Adipocyte (in vitro differentiated cells): ENCODE results near the gene PRR35.
"Not testable (repeated sequence)": the region's sequence is repeated elsewhere in the genome, so short reads cannot be mapped to it uniquely, and the experiment has no call there.

Source experiments
- DNase-seq: peaks from one replicate; pipeline ENCODE4 v3.0.0-alpha.2; 2015; ENCODE audit warnings: low read depth
- H3K27me3 ChIP-seq: replicated peaks from 2 replicates; pipeline ENCODE4 v1.7.0; 2013; ENCODE audit warnings: mild to moderate bottlenecking, low read length, moderate library complexity; ENCODE audit not compliant: control insufficient read depth, insufficient read depth
- H3K36me3 ChIP-seq: 2 replicates; pipeline ENCODE4 v1.7.0; 2013; ENCODE audit warnings: low read length, mild to moderate bottlenecking, moderate library complexity; ENCODE audit not compliant: control insufficient read depth, insufficient read depth, severe bottlenecking
- H3K4me1 ChIP-seq: 2 replicates; pipeline ENCODE4 v1.7.0; 2013; ENCODE audit warnings: mild to moderate bottlenecking, low read length, moderate library complexity; ENCODE audit not compliant: control insufficient read depth, insufficient read depth
- H3K4me3 ChIP-seq: 2 replicates; pipeline ENCODE4 v1.7.0; 2013; ENCODE audit warnings: mild to moderate bottlenecking, low read length, moderate library complexity
- H3K9ac ChIP-seq: 2 replicates; pipeline ENCODE4 v1.7.0; 2013; ENCODE audit warnings: mild to moderate bottlenecking, low read length, moderate library complexity
- H3K9me3 ChIP-seq: 2 replicates; pipeline ENCODE4 v1.7.0; 2013; ENCODE audit warnings: mild to moderate bottlenecking, low read length, moderate library complexity; ENCODE audit not compliant: control insufficient read depth

Gene PRR35

GRCh38 chr16:590188-590814 is 30.1 kb downstream of the PRR35 start:
- Histone ChIP-seq H3K9me3 (no peaks in the 10 kb centered on the region), H3K4me3 (peak overlapping the region; percentile 96), H3K36me3 (peaks cover 4% of the 10 kb centered on the region), H3K4me1 (peaks cover 58% of the 10 kb centered on the region), H3K27me3 (no peaks in the 10 kb centered on the region), H3K9ac (peak overlapping the region; percentile 97)
- peak; percentile 87 for DNase-seq

- H3K9ac ChIP-seq: peak overlapping the region; percentile 97
- peak overlapping the region; percentile 96 for H3K4me3 ChIP-seq
- no peaks in the 10 kb centered on the region for H3K27me3 ChIP-seq
- H3K4me1 ChIP-seq: peaks cover 53% of the 10 kb centered on the region
- H3K9me3 ChIP-seq: no peaks in the 10 kb centered on the region
- peaks cover 4% of the 10 kb centered on the region for H3K36me3 ChIP-seq
- DNase-seq: no peak
Observed at GRCh38 chr16:590815-591200, 30.6 kb downstream of the PRR35 start.

- Histone ChIP-seq H3K9me3 (no peaks in the 10 kb centered on the region), H3K36me3 (peaks cover 4% of the 10 kb centered on the region), H3K4me3 (peak overlapping the region; percentile 96), H3K4me1 (peaks cover 49% of the 10 kb centered on the region), H3K9ac (peak overlapping the region; percentile 97), H3K27me3 (no peaks in the 10 kb centered on the region)
- DNase-seq: no peak
Observed at GRCh38 chr16:591231-591630, 31.0 kb downstream of the PRR35 start.

- Histone ChIP-seq H3K27me3 (no peaks in the 10 kb centered on the region), H3K9ac (no peak overlapping the region), H3K36me3 (peaks cover 8% of the 10 kb centered on the region), H3K9me3 (no peaks in the 10 kb centered on the region), H3K4me1 (peaks cover 41% of the 10 kb centered on the region), H3K4me3 (no peak overlapping the region)
- DNase-seq: no peak
Observed at GRCh38 chr16:591892-592517, 31.8 kb downstream of the PRR35 start.

GRCh38 chr16:592518-593306 is 32.5 kb downstream of the PRR35 start:
- DNase-seq: peak; percentile 28
- H3K27me3 ChIP-seq: no peaks in the 10 kb centered on the region
- peaks cover 34% of the 10 kb centered on the region for H3K4me1 ChIP-seq
- H3K9ac ChIP-seq: no peak overlapping the region
- no peak overlapping the region for H3K4me3 ChIP-seq
- no peaks in the 10 kb centered on the region for H3K9me3 ChIP-seq
- H3K36me3 ChIP-seq: peaks cover 8% of the 10 kb centered on the region

GRCh38 chr16:593406-593805 is 33.2 kb downstream of the PRR35 start:
- no peak for DNase-seq
- H3K9ac ChIP-seq: no peak overlapping the region
- H3K4me1 ChIP-seq: peaks cover 27% of the 10 kb centered on the region
- no peak overlapping the region for H3K4me3 ChIP-seq
- peaks cover 8% of the 10 kb centered on the region for H3K36me3 ChIP-seq
- no peaks in the 10 kb centered on the region for H3K9me3 ChIP-seq
- H3K27me3 ChIP-seq: no peaks in the 10 kb centered on the region

GRCh38 chr16:593807-594206 is 33.6 kb downstream of the PRR35 start:
- peaks cover 27% of the 10 kb centered on the region for H3K4me1 ChIP-seq
- H3K27me3 ChIP-seq: no peaks in the 10 kb centered on the region
- H3K9me3 ChIP-seq: no peaks in the 10 kb centered on the region
- H3K4me3 ChIP-seq: no peak overlapping the region
- H3K9ac ChIP-seq: no peak overlapping the region
- peaks cover 10% of the 10 kb centered on the region for H3K36me3 ChIP-seq
- no peak for DNase-seq

GRCh38 chr16:595094-595528 is 34.9 kb downstream of the PRR35 start:
- peaks cover 16% of the 10 kb centered on the region for H3K36me3 ChIP-seq
- DNase-seq: no peak
- no peak overlapping the region for H3K9ac ChIP-seq
- H3K27me3 ChIP-seq: no peaks in the 10 kb centered on the region
- peaks cover 27% of the 10 kb centered on the region for H3K4me1 ChIP-seq
- H3K4me3 ChIP-seq: no peak overlapping the region
- no peaks in the 10 kb centered on the region for H3K9me3 ChIP-seq

GRCh38 chr16:595942-596735 is 35.9 kb downstream of the PRR35 start:
- H3K36me3 ChIP-seq: peaks cover 16% of the 10 kb centered on the region
- H3K4me1 ChIP-seq: peaks cover 21% of the 10 kb centered on the region
- no peaks in the 10 kb centered on the region for H3K9me3 ChIP-seq
- no peak overlapping the region for H3K4me3 ChIP-seq
- DNase-seq: no peak
- no peak overlapping the region for H3K9ac ChIP-seq
- no peaks in the 10 kb centered on the region for H3K27me3 ChIP-seq

GRCh38 chr16:596736-597060 is 36.5 kb downstream of the PRR35 start:
- Histone ChIP-seq H3K36me3 (peaks cover 16% of the 10 kb centered on the region), H3K27me3 (no peaks in the 10 kb centered on the region)

GRCh38 chr16:597655-598054 is 37.5 kb downstream of the PRR35 start:
- H3K27me3 ChIP-seq, DNase-seq, H3K4me1 ChIP-seq, H3K9ac ChIP-seq, H3K9me3 ChIP-seq, H3K4me3 ChIP-seq: not testable (repeated sequence)
- peaks cover 16% of the 10 kb centered on the region for H3K36me3 ChIP-seq

More at GRCh38 chr16:596736-597060, 36.5 kb downstream of the PRR35 start:
- DNase-seq: no peak
- Histone ChIP-seq H3K4me1 (peaks cover 18% of the 10 kb centered on the region), H3K4me3 (no peak overlapping the region), H3K9me3 (no peaks in the 10 kb centered on the region), H3K9ac (no peak overlapping the region)
